Measurements from ENCODE around the gene OR5K2.

- TF ChIP-seq RELA (CRISPR knock-in tag; IDR thresholded peaks at IDR 0.05; ENCODE audit: borderline replicate concordance) (no peak), CTCF (IDR thresholded peaks at IDR 0.05) (no peak), ZNF512 (CRISPR knock-in tag; IDR thresholded peaks at IDR 0.05; ENCODE audit: borderline replicate concordance) (no peak), IRF1 (CRISPR knock-in tag; IDR thresholded peaks at IDR 0.05) (no peak), JUN (CRISPR knock-in tag; IDR thresholded peaks at IDR 0.05) (no peak), ZSCAN18 (CRISPR knock-in tag; IDR thresholded peaks at IDR 0.05) (no peak), ETV6 (CRISPR knock-in tag; IDR thresholded peaks at IDR 0.05) (no peak), FOXP4 (CRISPR knock-in tag; IDR thresholded peaks at IDR 0.05) (no peak), FOXP1 (CRISPR knock-in tag; IDR thresholded peaks at IDR 0.05; ENCODE audit: borderline replicate concordance) (no peak), ZNF263 (CRISPR knock-in tag; IDR thresholded peaks at IDR 0.05; ENCODE audit: low read depth) (no peak)
Observed at GRCh38 chr3:98541695-98542094, 44.2 kb downstream of the OR5K2 start.

Data from WTC11 (cell line).